Measurements from ENCODE around the gene ARHGAP4. TPM values are rescaled to one million over a fixed set of nuclear protein-coding genes. Genes with fewer than 3 reads are reported as not detected.

The ARHGAP4 gene
- total and polyA plus RNA-seq, 5 donors: 13.4 to 22.9 (median 15.0) TPM

DNA sequence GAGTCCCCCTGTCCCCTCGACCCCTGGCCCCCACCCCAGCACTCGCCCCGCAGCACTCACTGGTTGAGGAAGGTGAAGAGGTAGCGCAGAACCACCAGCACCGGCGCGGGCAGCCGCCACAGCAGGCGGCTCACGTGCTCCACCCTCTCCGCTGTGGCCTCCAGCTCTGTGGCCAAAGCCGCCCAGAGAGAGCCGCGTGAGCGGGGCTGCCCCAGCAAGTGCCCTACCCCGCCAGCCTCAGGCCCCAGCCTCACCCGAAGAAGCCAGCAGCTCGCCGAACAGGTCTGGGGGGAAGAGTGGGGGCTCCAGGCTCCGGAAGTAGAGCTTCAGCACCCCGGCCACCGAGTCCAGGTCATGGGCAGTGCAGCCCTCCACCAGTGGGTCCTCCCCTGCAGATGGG lies 15.6 kb downstream of the ARHGAP4 start:
- Histone ChIP-seq H3K4me3 (ENCODE audit: low read length) (no peak overlapping the region), H3K4me1 (ENCODE audit: control insufficient read depth, insufficient read depth, low read length) (no peaks in the 10 kb centered on the region), H3K27ac (ENCODE audit: low read length) (no peak overlapping the region), H3K27me3 (ENCODE audit: control insufficient read depth, insufficient read depth) (no peaks in the 10 kb centered on the region), H3K9me3 (ENCODE audit: control insufficient read depth, low read length) (no peaks in the 10 kb centered on the region)
- ATAC-seq: no peak
- DNase-seq: no peak
- intact Hi-C loops (cut with DNase I): no loop called here
- WGBS: 96% methylated on average over 22 of the region's 22 CpGs

DNA sequence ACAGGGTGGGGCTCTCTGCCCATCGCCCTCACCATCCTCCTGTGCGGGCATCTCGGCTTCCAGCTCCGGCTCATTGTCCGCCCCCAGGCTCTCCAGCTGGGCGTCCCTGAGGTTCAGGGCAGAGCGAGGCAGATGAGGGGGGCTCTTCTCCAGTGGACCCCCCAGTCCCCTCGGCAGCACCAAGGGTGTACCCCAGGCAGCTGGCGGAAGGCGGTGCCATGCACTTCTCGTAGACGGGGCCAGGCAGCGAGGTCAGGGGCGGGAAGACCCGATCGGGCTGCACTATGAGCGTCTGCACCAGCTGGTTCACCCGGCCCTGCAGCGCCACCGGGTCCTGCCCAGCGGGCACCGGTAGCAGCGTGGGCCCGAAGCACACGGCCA lies 16.1 kb downstream of the ARHGAP4 start:
- no peak overlapping the region for H3K4me3 ChIP-seq (ENCODE audit: low read length)
- ATAC-seq (no peak), DNase-seq (no peak)
- WGBS: 95% methylated on average over 25 of the region's 25 CpGs
- H3K9me3 ChIP-seq (ENCODE audit: control insufficient read depth, low read length): no peaks in the 10 kb centered on the region
- H3K27me3 ChIP-seq (ENCODE audit: control insufficient read depth, insufficient read depth): no peaks in the 10 kb centered on the region
- no peak overlapping the region for H3K27ac ChIP-seq (ENCODE audit: low read length)
- intact Hi-C loops (cut with DNase I): loop anchor here in 1 of 4 donors (10.0 kb wide), 1 partner anchor 105 kb away; no protein-coding TSS in a partner anchor
- H3K4me1 ChIP-seq (ENCODE audit: control insufficient read depth, insufficient read depth, low read length): no peaks in the 10 kb centered on the region

DNA sequence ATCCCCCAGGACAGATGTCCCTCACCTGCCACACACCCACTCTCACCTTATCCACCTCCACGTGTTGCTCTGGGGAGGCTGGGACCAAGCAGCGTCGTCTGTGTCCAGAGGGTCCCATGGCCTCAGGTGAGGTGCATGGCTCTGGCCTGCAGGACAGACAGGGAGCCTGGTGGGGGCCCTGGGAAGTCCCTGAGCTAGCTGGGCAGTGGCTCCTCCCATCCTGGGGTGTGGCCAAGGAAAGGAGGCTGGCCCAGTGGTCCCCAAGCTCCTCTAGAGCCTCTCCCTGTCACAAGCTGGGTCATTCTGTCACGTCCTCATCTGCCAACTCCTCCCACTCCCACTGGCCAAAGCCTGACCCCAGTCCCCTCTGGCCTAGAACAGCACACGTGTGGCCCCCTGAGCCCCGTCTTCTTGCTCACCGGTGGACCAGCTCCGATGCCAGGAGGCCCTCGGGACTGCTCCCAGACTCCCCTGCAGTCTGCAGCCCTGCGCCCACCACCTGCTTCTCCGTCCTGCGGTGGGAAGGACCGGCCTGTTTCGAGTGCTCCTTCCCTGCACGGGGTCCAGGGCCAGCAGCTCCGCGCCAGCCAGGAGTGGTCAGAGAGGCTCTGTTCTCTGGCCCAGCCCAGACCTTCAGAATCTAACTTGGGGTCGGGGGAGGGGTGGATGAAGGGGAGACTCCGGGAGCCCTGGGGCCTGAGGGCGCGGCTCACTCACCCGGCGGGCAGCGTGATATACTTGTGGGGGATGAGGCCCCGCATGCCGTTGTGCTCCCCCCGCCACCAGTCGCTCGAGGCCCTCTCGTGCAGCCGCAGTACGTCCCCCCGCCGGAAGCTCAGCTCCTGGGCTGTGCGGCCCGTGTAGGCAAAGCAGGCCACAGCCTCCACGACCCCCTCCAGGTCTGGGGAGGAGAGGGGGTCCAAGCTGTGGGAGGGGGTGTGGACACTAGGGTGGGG lies 16.8 kb downstream of the ARHGAP4 start:
- DNase-seq (peak in 1 of 3 donors; percentile 61), ATAC-seq (peak in 1 of 2 donors; percentile 40)
- intact Hi-C loops (cut with DNase I): loop anchor here in 1 of 4 donors (10.0 kb wide), 1 partner anchor 105 kb away; no protein-coding TSS in a partner anchor
- H3K27me3 ChIP-seq (ENCODE audit: control insufficient read depth, insufficient read depth): no peaks in the 10 kb centered on the region
- 61% methylated on average over 36 of the region's 37 CpGs for WGBS
- no peaks in the 10 kb centered on the region for H3K4me1 ChIP-seq (ENCODE audit: control insufficient read depth, insufficient read depth, low read length)
- no peaks in the 10 kb centered on the region for H3K9me3 ChIP-seq (ENCODE audit: control insufficient read depth, low read length)
- H3K27ac ChIP-seq (ENCODE audit: low read length): no peak overlapping the region
- H3K4me3 ChIP-seq (ENCODE audit: low read length): no peak overlapping the region

DNA sequence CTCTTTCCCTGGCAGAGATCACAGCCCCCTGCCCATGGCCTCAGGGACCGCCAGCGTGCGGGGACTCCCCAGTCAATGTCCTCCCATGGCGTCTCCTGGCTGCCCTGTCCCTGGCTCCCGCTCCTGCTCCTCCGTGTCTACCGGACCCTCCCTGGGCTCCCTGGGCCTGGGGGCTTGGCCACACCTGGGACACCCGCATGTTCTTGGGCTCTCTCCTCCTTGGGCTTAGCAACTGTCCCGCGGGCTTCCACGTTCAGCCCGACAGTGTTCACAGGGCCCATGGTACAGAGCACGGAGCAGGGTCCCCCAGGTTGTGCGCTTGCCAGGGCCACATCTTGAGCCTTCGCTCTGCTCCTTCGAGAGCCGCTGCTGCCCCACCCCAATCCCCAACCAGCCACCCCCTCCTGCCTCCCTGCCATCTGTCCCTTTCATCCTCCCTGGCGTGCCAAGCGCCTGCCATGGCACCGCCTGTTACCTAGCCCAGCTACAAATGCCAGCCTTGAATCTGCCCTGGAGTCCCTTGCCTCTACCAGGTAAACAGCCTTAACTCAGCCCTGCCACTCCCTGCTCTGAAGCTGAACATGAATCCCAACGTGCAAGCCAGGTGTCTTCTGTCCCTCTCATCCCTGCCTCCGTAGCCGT lies 17.7 kb downstream of the ARHGAP4 start:
- no peaks in the 10 kb centered on the region for H3K9me3 ChIP-seq (ENCODE audit: control insufficient read depth, low read length)
- H3K27me3 ChIP-seq (ENCODE audit: control insufficient read depth, insufficient read depth): no peaks in the 10 kb centered on the region
- ATAC-seq: no peak
- 93% methylated on average over 23 of the region's 23 CpGs for WGBS
- H3K4me1 ChIP-seq (ENCODE audit: control insufficient read depth, insufficient read depth, low read length): no peaks in the 10 kb centered on the region
- no peak overlapping the region for H3K4me3 ChIP-seq (ENCODE audit: low read length)
- no peak overlapping the region for H3K27ac ChIP-seq (ENCODE audit: low read length)
- intact Hi-C loops (cut with DNase I): loop anchor here in 1 of 4 donors (10.0 kb wide), 1 partner anchor 104 kb away; no protein-coding TSS in a partner anchor
- no peak for DNase-seq

DNA sequence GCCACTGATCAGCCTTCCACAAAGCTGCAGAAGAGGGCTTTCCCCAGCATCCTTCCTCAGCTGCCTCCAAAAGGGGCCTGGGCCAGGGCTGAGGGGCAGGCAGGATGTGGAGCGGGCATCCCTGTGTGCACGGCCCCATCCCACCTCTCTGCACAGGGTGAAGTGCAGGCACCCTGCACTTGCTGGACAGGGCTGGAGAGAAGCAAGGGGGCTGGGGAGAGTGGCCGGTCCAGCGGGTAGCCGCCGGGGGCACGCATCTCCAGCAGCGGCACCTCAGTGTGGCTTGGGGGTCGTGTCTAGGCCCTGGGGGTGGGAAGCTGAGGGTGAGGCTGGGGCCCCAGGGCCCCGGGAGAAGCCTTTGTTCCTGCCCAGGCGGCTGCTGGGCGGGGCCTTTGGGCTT lies 18.6 kb downstream of the ARHGAP4 start:
- Histone ChIP-seq H3K27me3 (ENCODE audit: control insufficient read depth, insufficient read depth) (no peaks in the 10 kb centered on the region), H3K27ac (ENCODE audit: low read length) (no peak overlapping the region), H3K9me3 (ENCODE audit: control insufficient read depth, low read length) (no peaks in the 10 kb centered on the region), H3K4me3 (ENCODE audit: low read length) (no peak overlapping the region), H3K4me1 (ENCODE audit: control insufficient read depth, insufficient read depth, low read length) (no peaks in the 10 kb centered on the region)
- DNase-seq (peak in 1 of 3 donors; percentile 55), ATAC-seq (no peak)
- WGBS: 80% methylated on average over 12 of the region's 12 CpGs
- intact Hi-C loops (cut with DNase I): loop anchor here in 1 of 4 donors (10.0 kb wide), 1 partner anchor 103 kb away; no protein-coding TSS in a partner anchor

DNA sequence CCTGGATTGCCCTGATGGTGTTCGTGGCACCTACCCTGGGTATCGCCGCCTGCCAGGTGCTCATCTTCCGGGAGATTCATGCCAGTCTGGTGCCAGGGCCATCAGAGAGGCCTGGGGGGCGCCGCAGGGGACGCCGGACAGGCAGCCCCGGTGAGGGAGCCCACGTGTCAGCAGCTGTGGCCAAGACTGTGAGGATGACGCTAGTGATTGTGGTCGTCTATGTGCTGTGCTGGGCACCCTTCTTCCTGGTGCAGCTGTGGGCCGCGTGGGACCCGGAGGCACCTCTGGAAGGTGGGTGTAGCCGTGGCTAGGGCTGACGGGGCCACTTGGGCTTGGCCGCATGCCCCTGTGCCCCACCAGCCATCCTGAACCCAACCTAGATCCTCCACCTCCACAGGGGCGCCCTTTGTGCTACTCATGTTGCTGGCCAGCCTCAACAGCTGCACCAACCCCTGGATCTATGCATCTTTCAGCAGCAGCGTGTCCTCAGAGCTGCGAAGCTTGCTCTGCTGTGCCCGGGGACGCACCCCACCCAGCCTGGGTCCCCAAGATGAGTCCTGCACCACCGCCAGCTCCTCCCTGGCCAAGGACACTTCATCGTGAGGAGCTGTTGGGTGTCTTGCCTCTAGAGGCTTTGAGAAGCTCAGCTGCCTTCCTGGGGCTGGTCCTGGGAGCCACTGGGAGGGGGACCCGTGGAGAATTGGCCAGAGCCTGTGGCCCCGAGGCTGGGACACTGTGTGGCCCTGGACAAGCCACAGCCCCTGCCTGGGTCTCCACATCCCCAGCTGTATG lies 19.7 kb downstream of the ARHGAP4 start:
- no peak for ATAC-seq

DNA sequence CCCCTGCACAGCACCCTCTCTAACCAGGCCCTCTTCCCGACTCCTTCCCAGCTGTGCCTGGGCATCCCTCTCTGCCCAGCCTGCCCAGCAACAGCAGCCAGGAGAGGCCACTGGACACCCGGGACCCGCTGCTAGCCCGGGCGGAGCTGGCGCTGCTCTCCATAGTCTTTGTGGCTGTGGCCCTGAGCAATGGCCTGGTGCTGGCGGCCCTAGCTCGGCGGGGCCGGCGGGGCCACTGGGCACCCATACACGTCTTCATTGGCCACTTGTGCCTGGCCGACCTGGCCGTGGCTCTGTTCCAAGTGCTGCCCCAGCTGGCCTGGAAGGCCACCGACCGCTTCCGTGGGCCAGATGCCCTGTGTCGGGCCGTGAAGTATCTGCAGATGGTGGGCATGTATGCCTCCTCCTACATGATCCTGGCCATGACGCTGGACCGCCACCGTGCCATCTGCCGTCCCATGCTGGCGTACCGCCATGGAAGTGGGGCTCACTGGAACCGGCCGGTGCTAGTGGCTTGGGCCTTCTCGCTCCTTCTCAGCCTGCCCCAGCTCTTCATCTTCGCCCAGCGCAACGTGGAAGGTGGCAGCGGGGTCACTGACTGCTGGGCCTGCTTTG lies 20.5 kb downstream of the ARHGAP4 start:
- H3K9me3 ChIP-seq (ENCODE audit: control insufficient read depth, low read length): no peaks in the 10 kb centered on the region
- no peaks in the 10 kb centered on the region for H3K27me3 ChIP-seq (ENCODE audit: control insufficient read depth, insufficient read depth)
- DNase-seq (no peak), ATAC-seq (no peak)
- no peak overlapping the region for H3K4me3 ChIP-seq (ENCODE audit: low read length)
- WGBS: 87% methylated on average over 32 of the region's 32 CpGs
- H3K27ac ChIP-seq (ENCODE audit: low read length): no peak overlapping the region
- intact Hi-C loops (cut with DNase I): loop anchor here in 1 of 4 donors (10.0 kb wide), 1 partner anchor 101 kb away; no protein-coding TSS in a partner anchor
- no peaks in the 10 kb centered on the region for H3K4me1 ChIP-seq (ENCODE audit: control insufficient read depth, insufficient read depth, low read length)

More for the DNA sequence above, 19.7 kb downstream of the ARHGAP4 start:
- Histone ChIP-seq H3K27ac (ENCODE audit: low read length) (no peak overlapping the region), H3K9me3 (ENCODE audit: control insufficient read depth, low read length) (no peaks in the 10 kb centered on the region), H3K4me3 (ENCODE audit: low read length) (no peak overlapping the region), H3K4me1 (ENCODE audit: control insufficient read depth, insufficient read depth, low read length) (no peaks in the 10 kb centered on the region), H3K27me3 (ENCODE audit: control insufficient read depth, insufficient read depth) (no peaks in the 10 kb centered on the region)
- 84% methylated on average over 27 of the region's 27 CpGs for WGBS
- intact Hi-C loops (cut with DNase I): loop anchor here in 1 of 4 donors (10.0 kb wide), 1 partner anchor 102 kb away; no protein-coding TSS in a partner anchor
- no peak for DNase-seq

DNA sequence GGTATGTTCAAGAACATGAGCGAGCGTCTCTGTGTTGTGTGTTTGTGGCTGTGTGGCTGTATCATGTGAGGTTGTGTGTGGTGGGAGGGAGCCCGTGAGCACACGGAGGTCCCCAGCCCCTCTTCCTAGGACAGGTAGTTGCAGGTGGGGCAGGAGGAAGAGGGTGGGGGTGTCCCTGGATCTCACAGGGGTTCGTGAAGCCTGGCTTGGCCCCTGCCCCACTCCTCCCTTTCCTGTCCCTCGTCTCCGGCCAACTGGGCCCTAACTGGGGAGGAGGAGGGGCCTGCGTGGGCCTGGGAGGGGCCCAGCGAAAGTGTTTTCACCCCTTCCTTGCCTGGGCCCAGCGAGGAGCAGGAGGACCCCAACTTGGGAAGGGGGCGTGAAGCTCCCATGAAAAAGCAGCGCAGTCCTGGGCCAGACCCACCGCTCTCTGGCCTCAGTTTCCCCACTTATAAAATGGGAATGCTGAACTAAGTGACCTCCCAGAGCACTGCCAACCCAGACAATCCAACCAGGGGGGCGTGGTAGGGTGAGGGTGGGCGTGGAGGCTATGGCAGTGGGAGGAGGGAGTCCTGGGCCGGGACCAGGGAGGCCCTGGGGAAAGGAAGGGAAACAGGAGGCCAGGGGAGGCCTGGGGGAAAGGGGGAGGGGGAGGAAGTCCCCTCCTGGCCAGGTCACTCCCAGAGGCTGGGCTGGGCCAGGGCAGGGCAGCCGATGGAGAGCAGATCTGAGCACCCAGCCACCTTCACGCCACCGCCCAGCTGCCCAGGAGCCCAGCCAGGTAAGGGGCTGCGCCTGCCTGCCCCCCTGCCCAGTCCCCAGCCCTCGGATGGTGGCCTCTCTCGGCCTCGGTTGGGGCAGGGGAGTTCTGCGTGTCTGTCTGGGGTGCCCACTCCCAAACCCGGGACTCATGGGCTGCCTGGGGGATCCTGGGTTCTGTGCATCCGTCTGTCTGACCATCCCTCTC lies 21.8 kb downstream of the ARHGAP4 start, which contains the start of gene AVPR2:
AVPR2 (plus strand) TSS at position 683 of the 967 bp plus-strand sequence. CDS start 473 bp downstream, outside the sequence.
- Histone ChIP-seq H3K27ac (ENCODE audit: low read length) (peak within 1 kb of the TSS; percentile 53), H3K4me1 (ENCODE audit: control insufficient read depth, insufficient read depth, low read length) (no peaks in the 10 kb centered on the region), H3K4me3 (ENCODE audit: low read length) (peak within 1 kb of the TSS; percentile 24), H3K9me3 (ENCODE audit: control insufficient read depth, low read length) (no peaks in the 10 kb centered on the region), H3K27me3 (ENCODE audit: control insufficient read depth, insufficient read depth) (no peaks in the 10 kb centered on the region)
- ATAC-seq (peak; percentile 61 to 65), DNase-seq (peak; percentile 46 to 81 (median 73))
- 39% methylated on average over 26 of the region's 26 CpGs for WGBS
- intact Hi-C loops (cut with DNase I): loop anchor here in 1 of 4 donors (10.0 kb wide), 1 partner anchor 99 kb away; no protein-coding TSS in a partner anchor

DNA sequence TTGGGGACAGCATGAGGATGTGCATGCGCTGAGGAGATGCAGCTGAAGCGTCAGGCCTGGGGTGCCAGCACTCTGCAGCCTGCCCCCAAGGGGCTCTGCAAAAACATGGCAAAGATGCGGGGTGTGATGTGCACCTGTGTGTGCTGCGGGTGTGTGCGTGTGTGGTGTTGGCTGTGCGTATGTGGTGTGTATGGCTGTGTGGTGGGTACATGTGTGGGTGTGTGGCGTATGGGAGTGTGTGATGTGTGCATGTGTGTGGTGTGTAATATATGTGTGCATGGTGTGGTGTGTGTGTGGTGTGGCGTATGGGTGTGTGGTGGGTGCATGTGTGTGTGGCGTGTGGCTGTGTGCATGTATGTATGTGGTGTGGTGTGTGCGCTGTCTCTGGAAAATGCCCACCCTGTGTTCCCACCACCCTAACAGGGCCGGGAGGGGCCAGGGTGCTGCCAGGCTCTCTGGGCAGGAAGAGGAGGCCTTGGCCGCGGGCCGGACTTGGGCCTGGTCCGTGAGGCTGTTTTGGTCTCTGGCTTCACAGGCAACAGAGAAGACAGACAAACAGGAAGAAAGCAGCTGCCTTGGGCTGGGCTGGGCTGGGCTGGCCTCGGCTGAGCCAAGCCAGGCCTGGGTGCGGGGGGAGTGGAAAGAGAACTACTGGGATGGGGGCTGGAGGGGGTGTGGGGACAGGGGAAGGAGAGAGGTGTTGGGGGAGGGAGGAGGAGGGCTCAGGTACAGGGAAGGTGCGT lies 22.7 kb downstream of the ARHGAP4 start:
- ATAC-seq: peak; percentile 42 to 48
- intact Hi-C loops (cut with DNase I): loop anchor here in 1 of 4 donors (10.0 kb wide), 1 partner anchor 99 kb away; no protein-coding TSS in a partner anchor
- H3K27ac ChIP-seq (ENCODE audit: low read length): no peak overlapping the region

More for the DNA sequence above, 22.7 kb downstream of the ARHGAP4 start:
- Histone ChIP-seq H3K9me3 (ENCODE audit: control insufficient read depth, low read length) (no peaks in the 10 kb centered on the region), H3K4me1 (ENCODE audit: control insufficient read depth, insufficient read depth, low read length) (no peaks in the 10 kb centered on the region), H3K4me3 (ENCODE audit: low read length) (no peak overlapping the region), H3K27me3 (ENCODE audit: control insufficient read depth, insufficient read depth) (no peaks in the 10 kb centered on the region)
- peak in 2 of 3 donors; percentile 76 for DNase-seq
- 53% methylated on average over 18 of the region's 18 CpGs for WGBS

All from right cardiac atrium (tissue), 5 donors.